Measurements from ENCODE around the gene CDH4. TPM values are rescaled to one million over a fixed set of nuclear protein-coding genes. Genes with fewer than 3 reads are reported as not detected.

The CDH4 gene
- total RNA-seq, 4 donors from 2014 or later, result 0.71 to 4.2 (median 2.9) TPM

DNA sequence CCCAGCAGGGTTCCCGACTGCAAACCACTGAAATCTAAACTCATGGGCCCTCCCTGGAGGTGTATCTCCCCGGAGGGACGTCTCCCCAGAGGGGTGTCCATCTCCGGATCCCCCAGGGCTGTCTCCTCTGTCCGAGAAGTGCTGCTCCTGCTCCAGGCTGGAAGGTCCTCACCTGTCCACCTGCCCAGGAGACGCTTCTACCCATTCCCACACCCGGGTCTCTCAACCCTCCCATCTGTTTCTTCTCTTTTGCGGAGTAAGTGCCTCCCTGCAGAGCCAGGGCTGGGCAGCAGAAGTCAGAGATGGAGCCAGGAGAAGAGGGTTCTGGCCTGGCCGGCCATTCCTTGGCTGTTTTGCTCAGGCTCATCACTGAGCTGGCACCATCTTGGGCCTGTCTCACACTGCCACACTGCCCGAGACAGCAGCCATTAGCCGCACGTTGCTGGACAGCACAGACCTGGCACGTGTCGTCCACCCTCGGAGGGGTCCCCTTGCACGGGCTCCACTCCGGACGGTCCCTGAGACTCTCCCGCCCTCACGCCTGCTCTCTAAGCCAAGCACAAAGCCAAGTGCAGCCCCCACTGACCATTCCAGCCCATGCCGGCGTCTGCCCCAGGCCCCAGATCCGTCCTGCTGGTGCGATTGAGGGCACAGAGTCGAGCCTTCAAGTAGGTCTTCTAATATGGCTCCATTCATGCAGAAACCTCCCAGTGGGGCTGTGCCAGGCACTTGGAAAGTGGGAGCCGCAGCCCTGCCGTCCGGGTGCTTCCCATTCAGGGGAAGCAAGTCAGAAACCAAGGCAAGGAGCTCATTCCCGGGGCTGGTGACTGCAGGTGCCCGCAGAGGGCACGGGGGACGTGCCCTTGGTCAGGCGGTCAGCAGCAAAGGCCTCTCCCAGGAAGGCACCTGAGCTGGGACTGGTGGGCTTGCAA, 445.9 kb downstream of the CDH4 start:
- 92 to 96% methylated on average over 31 of the region's 33 CpGs for WGBS, 2 donors
- intact Hi-C loops (cut with DNase I; ENCODE audit: low total_unique reads), result no loop called here
- DNase-seq (ENCODE audit: low spot score in 2 of 2), result no peak
- H3K4me3 ChIP-seq (ENCODE audit: low read depth, poor library complexity, severe bottlenecking), result no peak overlapping the region
- no peak for TF ChIP-seq POLR2A (IDR thresholded peaks at IDR 0.05)
- TF ChIP-seq CTCF (IDR thresholded peaks at IDR 0.05), result no peak

- TF ChIP-seq CTCF (IDR thresholded peaks at IDR 0.05) (no peak), POLR2A (IDR thresholded peaks at IDR 0.05) (no peak)
- DNase-seq (ENCODE audit: low spot score in 2 of 2), result no peak
- WGBS, 2 donors, result 86 to 91% methylated on average over 21 to 22 of the region's 25 CpGs
- H3K4me3 ChIP-seq (ENCODE audit: low read depth, poor library complexity, severe bottlenecking), result no peak overlapping the region
- intact Hi-C loops (cut with DNase I; ENCODE audit: low total_unique reads), result no loop called here
These were observed 446.8 kb downstream of the CDH4 start for GRCh38 chr20:61698598-61699494.

DNA sequence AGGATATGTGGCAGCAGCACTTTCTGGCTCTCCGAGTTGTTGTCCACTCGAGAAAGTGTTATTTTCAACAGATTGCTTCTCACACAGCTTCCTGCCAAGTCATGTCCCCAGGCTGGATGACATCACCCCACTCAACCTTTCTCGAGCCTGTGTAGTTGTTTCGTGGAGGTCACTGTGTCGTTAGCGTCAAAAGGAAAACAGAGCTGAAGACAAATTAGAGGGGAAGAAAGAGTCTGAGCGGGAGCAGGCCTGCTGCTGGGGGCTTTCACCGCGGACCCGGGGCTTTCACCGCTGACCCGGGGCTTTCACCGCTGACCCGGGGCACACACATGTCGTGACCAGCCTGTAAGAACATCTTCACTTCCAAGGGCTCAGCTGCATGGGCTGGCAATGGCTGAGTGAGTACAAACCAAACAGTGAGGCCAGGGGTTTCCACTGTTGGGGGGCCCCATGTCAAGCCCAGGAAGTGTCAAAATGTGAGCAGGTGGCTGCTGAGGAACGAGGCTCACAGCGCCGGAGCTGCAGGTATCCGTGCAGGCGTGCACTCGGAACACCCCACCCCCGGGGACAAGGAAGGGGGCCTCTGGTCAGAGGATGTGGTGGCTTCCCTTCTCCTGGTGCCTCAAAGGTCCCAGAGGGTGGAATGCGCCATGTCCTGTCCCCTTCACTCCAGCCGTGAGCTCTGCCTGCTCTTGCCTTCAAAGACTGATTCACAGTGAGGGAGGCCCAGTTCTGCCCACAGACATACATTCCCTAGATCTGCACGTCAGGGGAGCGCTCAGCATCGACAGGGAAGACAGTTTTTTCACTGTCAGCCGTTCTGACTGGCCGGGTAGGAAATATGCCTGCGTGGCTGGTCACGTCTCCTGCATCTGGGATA, 447.7 kb downstream of the CDH4 start:
- TF ChIP-seq POLR2A (IDR thresholded peaks at IDR 0.05) (no peak), CTCF (IDR thresholded peaks at IDR 0.05) (no peak)
- DNase-seq (ENCODE audit: low spot score in 2 of 2), result no peak
- WGBS, 2 donors, result 70 to 77% methylated on average over 31 of the region's 31 CpGs
- no peak overlapping the region for H3K4me3 ChIP-seq (ENCODE audit: low read depth, poor library complexity, severe bottlenecking)
- intact Hi-C loops (cut with DNase I; ENCODE audit: low total_unique reads), result no loop called here

DNA sequence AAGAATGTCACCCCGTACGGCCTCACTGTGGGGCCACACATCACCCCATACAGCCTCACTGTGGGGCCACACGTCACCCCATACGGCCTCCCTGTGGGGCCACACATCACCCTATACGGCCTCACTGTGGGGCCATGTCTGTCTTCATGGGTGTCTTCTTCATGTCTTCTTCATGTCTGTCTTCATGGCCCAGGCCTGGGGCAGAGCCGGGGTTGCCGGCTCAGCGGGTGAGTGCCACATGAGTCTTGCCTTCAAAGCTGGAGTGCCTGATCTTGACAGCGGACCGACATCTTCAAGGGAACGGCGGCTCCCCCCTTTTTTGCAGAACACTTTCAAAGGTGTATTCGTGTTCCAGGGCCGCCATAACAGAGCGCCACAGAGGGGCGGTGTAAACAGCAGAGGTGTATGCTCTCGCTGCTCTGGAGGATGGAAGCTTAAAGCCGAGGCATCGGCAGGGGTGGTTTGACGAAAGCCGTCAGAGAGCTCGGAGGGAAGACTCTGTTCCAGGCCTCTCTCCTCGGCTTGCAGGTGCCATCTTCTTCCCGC, 448.6 kb downstream of the CDH4 start:
- intact Hi-C loops (cut with DNase I; ENCODE audit: low total_unique reads), result no loop called here
- no peak for DNase-seq (ENCODE audit: low spot score in 2 of 2)
- TF ChIP-seq CTCF (IDR thresholded peaks at IDR 0.05) (no peak), POLR2A (IDR thresholded peaks at IDR 0.05) (no peak)
- 96 to 98% methylated on average over 24 of the region's 24 CpGs for WGBS, 2 donors
- H3K4me3 ChIP-seq (ENCODE audit: low read depth, poor library complexity, severe bottlenecking), result no peak overlapping the region

DNA sequence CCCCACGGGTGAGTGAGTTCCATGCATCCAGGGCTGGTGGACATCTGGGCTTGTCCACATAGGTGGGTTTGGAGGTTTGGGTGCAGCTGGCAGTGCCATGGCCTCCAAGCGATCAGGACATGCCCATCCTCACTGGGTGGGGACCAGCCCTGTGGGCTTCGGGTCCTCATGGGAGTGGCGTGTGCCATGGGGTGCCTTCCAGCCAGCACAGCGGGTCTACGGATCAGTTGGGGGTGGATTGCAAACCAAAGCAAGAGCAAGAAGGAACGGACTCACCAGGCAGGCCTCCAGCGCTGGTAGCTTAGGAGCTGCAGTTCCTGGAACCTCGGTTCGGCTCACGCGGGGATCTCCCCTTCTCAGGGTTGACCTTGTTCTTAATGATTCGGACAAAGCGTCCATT, 449.3 kb downstream of the CDH4 start:
- intact Hi-C loops (cut with DNase I; ENCODE audit: low total_unique reads), result no loop called here
- DNase-seq (ENCODE audit: low spot score in 2 of 2), result no peak
- 93% methylated on average over 14 of the region's 14 CpGs for WGBS, 2 donors
- no peak overlapping the region for H3K4me3 ChIP-seq (ENCODE audit: low read depth, poor library complexity, severe bottlenecking)
- no peak for TF ChIP-seq CTCF (IDR thresholded peaks at IDR 0.05)
- no peak for TF ChIP-seq POLR2A (IDR thresholded peaks at IDR 0.05)
